ENCODE results near the gene GHR.

GRCh38 chr5:42740920-42741319 is 317.7 kb downstream of the GHR start:
- TF ChIP-seq CTCF (IDR thresholded peaks at IDR 0.05) (no peak), POLR2A (IDR thresholded peaks at IDR 0.05) (no peak), EP300 (IDR thresholded peaks at IDR 0.05) (no peak)
